Measurements from ENCODE around the gene LAMB4. TPM values are rescaled to one million over a fixed set of nuclear protein-coding genes. Genes with fewer than 3 reads are reported as not detected.

Gene LAMB4
- total and polyA plus RNA-seq, 7 experiments from 2014 or later: 0.17 TPM; not detected in 6

DNA sequence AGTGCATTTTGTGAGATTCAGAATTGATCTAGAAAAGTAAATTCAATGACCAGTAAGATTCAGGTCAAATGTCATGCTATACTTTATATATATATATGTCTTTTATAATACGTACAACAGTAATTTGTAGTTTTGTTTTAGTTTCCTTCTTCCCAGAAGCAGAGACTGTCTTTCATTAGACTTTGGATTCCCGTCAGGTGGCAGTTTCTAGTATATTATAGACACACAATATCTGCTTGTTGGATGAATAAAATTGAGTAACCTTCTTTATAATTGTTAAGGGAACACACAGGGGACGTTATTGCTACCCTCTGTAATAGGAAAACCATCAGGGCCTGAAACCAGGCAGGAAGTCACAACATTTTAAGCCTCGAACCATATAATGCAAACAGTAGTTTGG lies 121.9 kb downstream of the LAMB4 start:
- Histone ChIP-seq H3K9me3 (ENCODE audit: control insufficient read depth in 2 of 3, low read length in 3 of 3) (no peaks in the 10 kb centered on the region), H3K4me3 (ENCODE audit: low read length) (no peak overlapping the region), H3K4me1 (ENCODE audit: control insufficient read depth in 2 of 2, insufficient read depth in 2 of 2, low read length in 2 of 2) (no peaks in the 10 kb centered on the region), H3K27ac (ENCODE audit: low read depth, low read length) (no peak overlapping the region), H3K36me3 (ENCODE audit: control insufficient read depth in 2 of 3, insufficient read depth in 3 of 3, low read length in 3 of 3) (no peaks in the 10 kb centered on the region), H3K27me3 (ENCODE audit: control insufficient read depth in 2 of 2, insufficient read depth in 2 of 2, low read length in 2 of 2) (peaks cover 0 to 15% of the 10 kb centered on the region in 2 donors)
- intact Hi-C loops (cut with micrococcal nuclease): no loop called here
- no peak overlapping the region for H3K4me3 Mint-ChIP-seq
- ChIA-PET POLR2A (no interaction called here), CTCF (no interaction called here)
- no peak for ATAC-seq
- no peak overlapping the region for H3K27ac Mint-ChIP-seq
- DNase-seq: no peak
- H3K4me1 Mint-ChIP-seq: peaks cover 3 to 15% (median 14%) of the 10 kb centered on the region in 7 donors
- H3K9me3 Mint-ChIP-seq: peaks cover 0 to 3% (median 0%) of the 10 kb centered on the region in 11 donors
- H3K27me3 Mint-ChIP-seq: peaks cover 39 to 54% (median 48%) of the 10 kb centered on the region in 5 donors
- H3K36me3 Mint-ChIP-seq: peaks cover 0 to 5% (median 0%) of the 10 kb centered on the region in 5 donors

DNA sequence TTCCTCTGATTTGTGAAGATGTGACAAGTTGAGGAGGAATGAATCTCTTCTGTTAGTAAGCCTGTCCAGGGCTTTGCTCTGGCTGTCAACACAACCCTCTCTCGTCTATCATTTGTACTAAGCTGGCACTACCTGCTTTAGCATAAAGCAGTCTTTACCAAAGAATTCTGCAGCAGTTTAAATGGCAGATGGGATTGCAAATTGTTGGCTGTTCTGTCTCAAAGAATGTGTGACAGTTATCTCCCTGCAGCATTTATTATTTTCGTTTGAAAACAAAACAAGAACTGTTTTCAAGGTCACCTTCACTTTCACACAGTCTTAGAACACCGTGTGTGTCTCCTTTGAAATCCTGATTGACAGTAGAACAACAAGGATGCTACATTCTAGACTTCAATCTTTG lies 122.4 kb downstream of the LAMB4 start:
- DNase-seq (no peak), ATAC-seq (no peak)
- Histone ChIP-seq H3K9me3 (ENCODE audit: control insufficient read depth in 2 of 3, low read length in 3 of 3) (no peaks in the 10 kb centered on the region), H3K4me3 (ENCODE audit: low read length) (no peak overlapping the region), H3K4me1 (ENCODE audit: control insufficient read depth in 2 of 2, insufficient read depth in 2 of 2, low read length in 2 of 2) (no peaks in the 10 kb centered on the region), H3K27ac (ENCODE audit: low read depth, low read length) (no peak overlapping the region), H3K36me3 (ENCODE audit: control insufficient read depth in 2 of 3, insufficient read depth in 3 of 3, low read length in 3 of 3) (no peaks in the 10 kb centered on the region), H3K27me3 (ENCODE audit: control insufficient read depth in 2 of 2, insufficient read depth in 2 of 2, low read length in 2 of 2) (peaks cover 0 to 15% of the 10 kb centered on the region in 2 donors)
- ChIA-PET POLR2A (no interaction called here), CTCF (no interaction called here)
- Mint-ChIP-seq H3K36me3 (peaks cover 0 to 5% (median 0%) of the 10 kb centered on the region in 5 donors), H3K27me3 (peaks cover 39 to 54% (median 49%) of the 10 kb centered on the region in 5 donors), H3K27ac (no peak overlapping the region), H3K4me1 (peaks cover 4 to 17% (median 15%) of the 10 kb centered on the region in 7 donors), H3K4me3 (no peak overlapping the region), H3K9me3 (peaks cover 0 to 3% (median 0%) of the 10 kb centered on the region in 11 donors)
- intact Hi-C loops (cut with micrococcal nuclease): no loop called here

DNA sequence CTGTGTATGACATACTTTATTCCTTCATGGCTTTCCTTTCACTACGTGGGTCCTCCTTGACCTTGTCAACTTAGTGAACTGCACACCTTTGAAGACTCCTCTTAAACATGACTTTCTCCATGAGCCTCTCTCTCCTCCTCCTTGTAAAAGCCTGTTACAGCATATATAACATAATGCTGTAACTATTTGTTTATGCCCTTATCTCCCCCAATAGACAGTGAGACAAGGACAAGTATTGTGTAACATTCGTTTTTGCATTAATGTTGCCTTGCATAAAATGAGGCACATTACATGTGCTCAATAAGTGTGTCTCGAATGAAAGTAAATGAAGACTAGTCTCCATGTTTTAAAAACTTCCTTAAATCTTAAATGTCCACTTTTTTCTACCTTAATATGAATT lies 122.9 kb downstream of the LAMB4 start:
- Histone ChIP-seq H3K4me3 (ENCODE audit: low read length) (no peak overlapping the region), H3K27ac (ENCODE audit: low read depth, low read length) (no peak overlapping the region), H3K4me1 (ENCODE audit: control insufficient read depth in 2 of 2, insufficient read depth in 2 of 2, low read length in 2 of 2) (no peaks in the 10 kb centered on the region), H3K9me3 (ENCODE audit: control insufficient read depth in 2 of 3, low read length in 3 of 3) (no peaks in the 10 kb centered on the region), H3K36me3 (ENCODE audit: control insufficient read depth in 2 of 3, insufficient read depth in 3 of 3, low read length in 3 of 3) (no peaks in the 10 kb centered on the region), H3K27me3 (ENCODE audit: control insufficient read depth in 2 of 2, insufficient read depth in 2 of 2, low read length in 2 of 2) (peaks cover 0 to 15% of the 10 kb centered on the region in 2 donors)
- Mint-ChIP-seq H3K27me3 (peaks cover 39 to 55% (median 50%) of the 10 kb centered on the region in 5 donors), H3K36me3 (peaks cover 0 to 5% (median 0%) of the 10 kb centered on the region in 5 donors), H3K9me3 (peaks cover 0 to 3% (median 0%) of the 10 kb centered on the region in 11 donors), H3K4me3 (no peak overlapping the region), H3K4me1 (peaks cover 7 to 19% (median 19%) of the 10 kb centered on the region in 7 donors), H3K27ac (no peak overlapping the region)
- CTCF ChIA-PET: no interaction called here
- no peak for ATAC-seq
- DNase-seq: no peak
- intact Hi-C loops (cut with micrococcal nuclease): no loop called here
- POLR2A ChIA-PET: no interaction called here

DNA sequence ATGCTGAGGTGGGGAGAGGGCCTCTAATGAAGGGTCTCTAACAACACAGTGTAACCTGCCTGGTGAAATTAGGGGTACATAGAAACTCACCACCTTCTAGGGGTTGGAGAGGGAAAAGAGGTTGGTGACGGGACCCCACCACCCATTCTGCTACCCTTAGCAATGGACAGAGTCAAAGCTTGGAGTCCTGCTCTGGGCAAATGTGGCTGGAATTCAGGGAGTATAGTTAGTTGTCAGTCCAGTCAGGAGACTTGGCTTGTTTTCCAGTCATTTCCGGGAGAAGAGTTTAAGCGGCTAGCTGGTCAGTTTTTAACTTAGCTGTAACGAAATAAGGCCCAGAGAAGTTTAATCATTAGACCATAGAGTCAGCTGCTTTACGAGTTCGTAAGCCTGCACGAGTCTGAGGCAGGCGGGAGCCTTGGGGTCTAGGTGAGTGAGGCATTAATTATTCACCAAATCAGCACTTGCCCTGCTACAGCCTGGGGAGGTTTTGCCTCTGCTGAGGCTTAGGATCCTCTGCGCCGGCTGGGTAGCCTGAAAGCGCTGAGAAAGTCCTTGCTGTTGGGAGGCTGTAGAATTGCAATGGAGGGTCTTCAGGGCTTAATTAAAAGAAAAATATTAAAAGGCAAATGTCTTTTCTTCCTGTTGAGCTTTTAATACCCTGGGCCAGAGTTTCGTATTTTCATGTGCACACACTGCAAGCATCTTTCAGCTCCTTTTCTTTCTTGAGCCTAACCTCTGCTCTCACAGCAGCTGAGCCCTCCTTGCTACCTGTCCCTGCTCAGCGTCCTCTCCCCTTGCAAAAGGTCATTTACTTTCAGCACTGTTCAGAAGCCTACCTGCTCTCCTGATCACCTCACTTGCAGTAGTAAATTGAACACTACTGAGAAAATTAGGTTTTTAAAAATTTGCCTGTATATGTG lies 125.7 kb downstream of the LAMB4 start:
- H3K27ac Mint-ChIP-seq: no peak overlapping the region
- Histone ChIP-seq H3K4me3 (ENCODE audit: low read length) (no peak overlapping the region), H3K36me3 (ENCODE audit: control insufficient read depth in 2 of 3, insufficient read depth in 3 of 3, low read length in 3 of 3) (no peaks in the 10 kb centered on the region), H3K4me1 (ENCODE audit: control insufficient read depth in 2 of 2, insufficient read depth in 2 of 2, low read length in 2 of 2) (peaks cover 0 to 3% of the 10 kb centered on the region in 2 donors), H3K9me3 (ENCODE audit: control insufficient read depth in 2 of 3, low read length in 3 of 3) (no peaks in the 10 kb centered on the region), H3K27ac (ENCODE audit: low read depth, low read length) (no peak overlapping the region), H3K27me3 (ENCODE audit: control insufficient read depth in 2 of 2, insufficient read depth in 2 of 2, low read length in 2 of 2) (peaks cover 0 to 13% of the 10 kb centered on the region in 2 donors)
- ATAC-seq (no peak), DNase-seq (no peak)
- H3K4me3 Mint-ChIP-seq: peak overlapping the region; percentile 18 to 89 (median 70)
- intact Hi-C loops (cut with micrococcal nuclease): no loop called here
- ChIA-PET CTCF (no interaction called here), POLR2A (no interaction called here)
- H3K4me1 Mint-ChIP-seq: peaks cover 12 to 33% (median 24%) of the 10 kb centered on the region in 7 donors
- peaks cover 0 to 3% (median 0%) of the 10 kb centered on the region in 11 donors for H3K9me3 Mint-ChIP-seq
- peaks cover 47 to 76% (median 65%) of the 10 kb centered on the region in 5 donors for H3K27me3 Mint-ChIP-seq
- H3K36me3 Mint-ChIP-seq: peaks cover 0 to 5% (median 0%) of the 10 kb centered on the region in 5 donors

DNA sequence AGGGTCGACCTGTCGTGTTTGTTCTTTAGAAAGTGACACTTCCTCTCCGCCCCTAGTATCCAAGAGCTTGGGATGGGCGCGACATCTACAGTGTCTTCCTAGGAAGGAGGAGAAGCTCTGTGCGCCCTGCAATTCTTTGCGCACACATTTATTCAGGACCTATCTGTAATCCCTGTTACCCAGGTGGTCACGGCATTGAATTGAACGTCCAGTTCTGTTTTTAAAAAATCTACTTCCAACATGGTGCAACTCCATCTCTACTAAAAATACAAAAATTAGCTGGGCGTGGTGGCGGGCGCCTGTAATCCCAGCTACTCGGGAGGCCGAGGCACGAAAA lies 126.6 kb downstream of the LAMB4 start:
- no peak overlapping the region for H3K27ac ChIP-seq (ENCODE audit: low read depth, low read length)
- H3K27me3 ChIP-seq (ENCODE audit: control insufficient read depth in 2 of 2, insufficient read depth in 2 of 2, low read length in 2 of 2): peaks cover 0 to 13% of the 10 kb centered on the region in 2 donors
- peaks cover 0 to 3% (median 0%) of the 10 kb centered on the region in 11 donors for H3K9me3 Mint-ChIP-seq
- H3K27me3 Mint-ChIP-seq: peaks cover 50 to 82% (median 59%) of the 10 kb centered on the region in 5 donors
- DNase-seq: no peak
- no peaks in the 10 kb centered on the region for H3K9me3 ChIP-seq (ENCODE audit: control insufficient read depth in 2 of 3, low read length in 3 of 3)
- peaks cover 0 to 3% of the 10 kb centered on the region in 2 donors for H3K4me1 ChIP-seq (ENCODE audit: control insufficient read depth in 2 of 2, insufficient read depth in 2 of 2, low read length in 2 of 2)
- H3K4me3 ChIP-seq (ENCODE audit: low read length): no peak overlapping the region
- H3K4me1 Mint-ChIP-seq: peaks cover 12 to 33% (median 24%) of the 10 kb centered on the region in 7 donors
- no peak overlapping the region for H3K27ac Mint-ChIP-seq
- ChIA-PET CTCF (no interaction called here), POLR2A (no interaction called here)
- intact Hi-C loops (cut with micrococcal nuclease): no loop called here
- ATAC-seq: no peak
- no peaks in the 10 kb centered on the region for H3K36me3 ChIP-seq (ENCODE audit: control insufficient read depth in 2 of 3, insufficient read depth in 3 of 3, low read length in 3 of 3)
- peak overlapping the region in 9 of 10 donors; percentile 62 to 89 (median 72) for H3K4me3 Mint-ChIP-seq
- peaks cover 0 to 5% (median 0%) of the 10 kb centered on the region in 5 donors for H3K36me3 Mint-ChIP-seq

DNA sequence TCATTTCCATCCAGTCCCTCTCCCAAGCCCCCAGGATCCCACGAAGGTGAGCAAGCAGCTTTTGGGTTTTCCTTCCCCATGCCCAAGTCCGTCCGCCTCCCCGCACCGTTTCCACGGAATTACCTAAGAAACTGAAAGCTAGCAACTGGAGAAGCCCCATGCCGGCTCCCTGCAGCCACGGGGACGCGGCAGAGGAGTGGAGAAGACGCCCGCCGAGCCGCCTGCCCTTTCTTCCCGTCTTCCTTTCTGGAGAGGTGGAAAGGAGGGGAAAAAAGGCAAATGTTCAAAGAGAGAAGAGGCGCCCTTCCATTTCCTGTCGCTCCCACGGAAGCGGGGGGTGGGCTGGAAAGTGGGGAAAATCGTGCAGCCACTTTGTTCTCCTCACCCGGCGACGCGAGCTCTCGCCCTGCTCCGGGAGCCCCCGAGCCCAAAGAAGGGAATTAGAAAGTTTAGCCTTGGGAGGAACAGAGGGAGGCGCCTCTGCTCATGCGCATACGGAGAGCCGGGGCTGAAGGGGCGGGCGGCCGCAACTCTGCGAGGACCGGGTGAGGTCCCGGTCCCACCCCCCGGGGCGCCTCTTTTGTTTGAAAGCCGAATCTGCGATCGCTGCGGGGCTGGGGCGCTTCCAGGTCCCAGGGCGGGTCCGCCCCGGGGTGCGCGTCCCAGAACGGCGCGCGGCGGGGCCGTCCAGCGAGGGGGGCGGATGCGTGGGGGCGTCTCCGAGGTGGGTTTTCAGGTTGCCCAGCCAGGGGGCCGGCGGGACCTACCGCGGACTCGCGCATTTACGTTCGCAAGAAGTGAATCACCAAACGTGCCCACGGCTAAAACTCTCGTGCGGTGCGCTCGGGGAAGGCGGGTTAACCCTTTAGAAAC lies 127.2 kb downstream of the LAMB4 start, which contains the start of gene LAMB1:
LAMB1 (minus strand) TSS at position 436 of the 873 bp plus-strand sequence; CDS start at position 160, 276 bp downstream.
- intact Hi-C loops (cut with micrococcal nuclease): no loop called here
- no peaks in the 10 kb centered on the region for H3K9me3 ChIP-seq (ENCODE audit: control insufficient read depth in 2 of 3, low read length in 3 of 3)
- H3K27me3 Mint-ChIP-seq: peaks cover 50 to 87% (median 58%) of the 10 kb centered on the region in 5 donors
- peaks cover 12 to 33% (median 24%) of the 10 kb centered on the region in 7 donors for H3K4me1 Mint-ChIP-seq
- peaks cover 0 to 3% of the 10 kb centered on the region in 2 donors for H3K4me1 ChIP-seq (ENCODE audit: control insufficient read depth in 2 of 2, insufficient read depth in 2 of 2, low read length in 2 of 2)
- ATAC-seq (no peak), DNase-seq (no peak)
- CTCF ChIA-PET: no interaction called here
- peaks cover 0 to 5% (median 0%) of the 10 kb centered on the region in 5 donors for H3K36me3 Mint-ChIP-seq
- H3K36me3 ChIP-seq (ENCODE audit: control insufficient read depth in 2 of 3, insufficient read depth in 3 of 3, low read length in 3 of 3): no peaks in the 10 kb centered on the region
- POLR2A ChIA-PET: no interaction called here
- peak within 1 kb of the TSS; percentile 20 for H3K4me3 ChIP-seq (ENCODE audit: low read length)
- peak within 1 kb of the TSS; percentile 68 to 89 (median 79) for H3K4me3 Mint-ChIP-seq
- peaks cover 0 to 13% of the 10 kb centered on the region in 2 donors for H3K27me3 ChIP-seq (ENCODE audit: control insufficient read depth in 2 of 2, insufficient read depth in 2 of 2, low read length in 2 of 2)
- H3K9me3 Mint-ChIP-seq: peaks cover 0 to 3% (median 0%) of the 10 kb centered on the region in 11 donors
- H3K27ac ChIP-seq (ENCODE audit: low read depth, low read length): no peak within 1 kb of the TSS
- H3K27ac Mint-ChIP-seq: no peak within 1 kb of the TSS
